H9 (cell line): ENCODE results near the gene RMDN2. TPM values are rescaled to one million over a fixed set of nuclear protein-coding genes. Genes with fewer than 3 reads are reported as not detected.

ENCODE experiments used
- DNase-seq: peaks from one replicate; pipeline ENCODE4 v3.0.0-alpha.2; 2017
- H2AFZ ChIP-seq: one replicate; pipeline ENCODE4 v1.6.1; 2013; ENCODE audit warnings: mild to moderate bottlenecking, low read length, control low read depth, moderate library complexity
- H2AK5ac ChIP-seq: 2 replicates; pipeline ENCODE4 v1.6.1; 2013; ENCODE audit warnings: low read length, control low read depth, mixed read lengths; ENCODE audit not compliant: insufficient read length
- H2BK120ac ChIP-seq: one replicate; pipeline ENCODE4 v1.6.1; 2013; ENCODE audit warnings: low read depth, mild to moderate bottlenecking, low read length, control low read depth, inconsistent platforms; ENCODE audit not compliant: poor library complexity, severe bottlenecking
- H2BK12ac ChIP-seq: 2 replicates; pipeline ENCODE4 v1.6.1; 2013; ENCODE audit warnings: low read length, control low read depth, mixed read lengths, low read depth; ENCODE audit not compliant: insufficient read length
- H2BK15ac ChIP-seq: 2 replicates; pipeline ENCODE4 v1.6.1; 2013; ENCODE audit warnings: low read depth, low read length, control low read depth
- H2BK20ac ChIP-seq: one replicate; pipeline ENCODE4 v1.6.1; 2013; ENCODE audit warnings: low read depth, mild to moderate bottlenecking, low read length, control low read depth, inconsistent platforms; ENCODE audit not compliant: poor library complexity, severe bottlenecking
- H2BK5ac ChIP-seq: 2 replicates; pipeline ENCODE4 v1.6.1; 2013; ENCODE audit warnings: low read length, control low read depth, mixed read lengths; ENCODE audit not compliant: insufficient read length
- H3K14ac ChIP-seq: 2 replicates; pipeline ENCODE4 v1.6.1; 2013; ENCODE audit warnings: low read length, control low read depth; ENCODE audit not compliant: insufficient read depth
- H3K18ac ChIP-seq: 2 replicates; pipeline ENCODE4 v1.6.1; 2013; ENCODE audit warnings: low read depth, mild to moderate bottlenecking, mixed read lengths, low read length, control low read depth; ENCODE audit not compliant: insufficient read length
- H3K23ac ChIP-seq: 2 replicates; pipeline ENCODE4 v1.6.1; 2013; ENCODE audit warnings: low read length, control low read depth, mixed read lengths, low read depth; ENCODE audit not compliant: insufficient read length
- H3K23me2 ChIP-seq: 2 replicates; pipeline ENCODE4 v1.6.1; 2013; ENCODE audit warnings: low read depth, mild to moderate bottlenecking, mixed read lengths, low read length, control low read depth; ENCODE audit not compliant: insufficient read length, poor library complexity, severe bottlenecking
- H3K27ac ChIP-seq: 2 replicates; pipeline ENCODE4 v1.5.1; 2013; ENCODE audit warnings: low read length, control low read depth, mixed read lengths, low read depth; ENCODE audit not compliant: insufficient read length
- H3K27me3 ChIP-seq: 2 replicates; pipeline ENCODE4 v1.6.1; 2013; ENCODE audit warnings: low read length, control low read depth, inconsistent platforms; ENCODE audit not compliant: insufficient read depth
- H3K4ac ChIP-seq: 2 replicates; pipeline ENCODE4 v1.6.1; 2013; ENCODE audit warnings: low read depth, mild to moderate bottlenecking, control low read depth, inconsistent platforms, low read length, moderate library complexity
- H3K4me1 ChIP-seq: 2 replicates; pipeline ENCODE4 v1.6.1; 2013; ENCODE audit warnings: low read length, control low read depth, inconsistent platforms; ENCODE audit not compliant: insufficient read depth
- H3K4me2 ChIP-seq: 2 replicates; pipeline ENCODE4 v1.6.1; 2013; ENCODE audit warnings: low read length, control low read depth, mixed read lengths; ENCODE audit not compliant: insufficient read length, insufficient read depth
- H3K56ac ChIP-seq: 2 replicates; pipeline ENCODE4 v1.6.1; 2013; ENCODE audit warnings: low read depth, mild to moderate bottlenecking, mixed read lengths, low read length, control low read depth; ENCODE audit not compliant: insufficient read length
- H3K79me1 ChIP-seq: 2 replicates; pipeline ENCODE4 v1.6.1; 2013; ENCODE audit warnings: low read depth, mild to moderate bottlenecking, moderate library complexity, low read length, control low read depth, inconsistent platforms; ENCODE audit not compliant: insufficient read depth, poor library complexity, severe bottlenecking
- H3K79me2 ChIP-seq: 2 replicates; pipeline ENCODE4 v1.6.1; 2013; ENCODE audit warnings: low read length, control low read depth, inconsistent platforms; ENCODE audit not compliant: insufficient read depth
- H3K9ac ChIP-seq: 2 replicates; pipeline ENCODE4 v1.6.1; 2013; ENCODE audit warnings: low read length, control low read depth, mixed read lengths; ENCODE audit not compliant: insufficient read length; ENCODE audit errors: extremely low read depth
- H3K9me3 ChIP-seq: one replicate; pipeline ENCODE4 v1.6.1; 2013; ENCODE audit warnings: low read depth, low read length, inconsistent platforms; ENCODE audit not compliant: control insufficient read depth
- H3T11ph ChIP-seq: one replicate; pipeline ENCODE4 v1.6.1; 2013; ENCODE audit warnings: mild to moderate bottlenecking, low read length, control low read depth, inconsistent platforms
- H4K20me1 ChIP-seq: one replicate; pipeline ENCODE4 v1.6.1; 2013; ENCODE audit not compliant: control insufficient read depth, insufficient read length, insufficient read depth
- H4K5ac ChIP-seq: 2 replicates; pipeline ENCODE4 v1.6.1; 2013; ENCODE audit warnings: low read depth, mild to moderate bottlenecking, mixed read lengths, low read length, control low read depth; ENCODE audit not compliant: insufficient read length
- H4K8ac ChIP-seq: replicated peaks from 2 replicates; pipeline ENCODE4 v1.6.1; 2013; ENCODE audit warnings: low read length, control low read depth, mixed read lengths, low read depth; ENCODE audit not compliant: insufficient read length
- H4K91ac ChIP-seq: 2 replicates; pipeline ENCODE4 v1.6.1; 2013; ENCODE audit warnings: low read depth, mild to moderate bottlenecking, moderate library complexity, mixed read lengths, low read length, control low read depth; ENCODE audit not compliant: insufficient read length
- H3K27ac Mint-ChIP-seq, 3 experiments: 2 replicates in 2 of 3; 3 replicates in 1 of 3; pipeline ENCODE4 v1.8.0; 2020 to 2021; ENCODE audit warnings: mixed read lengths in 3 of 3, mild to moderate bottlenecking in 1 of 3, moderate library complexity in 1 of 3
- H3K27me3 Mint-ChIP-seq: 2 replicates; pipeline ENCODE4 v1.8.0; 2021; ENCODE audit warnings: low read depth, mild to moderate bottlenecking, moderate library complexity, mixed read lengths
- H3K36me3 Mint-ChIP-seq, 3 experiments: 2 replicates in 2 of 3; 3 replicates in 1 of 3; pipeline ENCODE4 v1.8.0; 2020 to 2021; ENCODE audit warnings: low read depth in 3 of 3, mixed read lengths in 3 of 3; ENCODE audit not compliant: insufficient read depth in 1 of 3
- H3K4me1 Mint-ChIP-seq, 2 experiments: 2 replicates each; pipeline ENCODE4 v1.8.0; 2020; ENCODE audit warnings: mixed read lengths in 2 of 2
- H3K4me3 Mint-ChIP-seq, 2 experiments: 2 replicates in 1 of 2; 3 replicates in 1 of 2; pipeline ENCODE4 v1.8.0; 2020 to 2021; ENCODE audit warnings: mild to moderate bottlenecking in 2 of 2, mixed read lengths in 2 of 2, moderate library complexity in 1 of 2
- H3K9me3 Mint-ChIP-seq, 2 experiments: 2 replicates in 1 of 2; 3 replicates in 1 of 2; pipeline ENCODE4 v1.8.0; 2020; ENCODE audit warnings: mild to moderate bottlenecking in 2 of 2, mixed read lengths in 2 of 2, moderate library complexity in 1 of 2
- CTCF ChIP-seq: fragments of 200-600 bp; sonication (generic); conservative IDR thresholded peaks from 3 replicates; pipeline ENCODE4 v1.8.0; 2021; ENCODE audit warnings: antibody characterized with exemption, mild to moderate bottlenecking
- WGBS: extraction: QIAGEN DNeasy Blood & Tissue Kit; methylation state at CpG from one replicate; pipeline ENCODE4 v1.1.7; 2013; ENCODE audit warnings: missing lambda C conversion rate, low lambda C conversion rate, mixed read lengths; ENCODE audit not compliant: insufficient read length; ENCODE audit errors: extremely low coverage; 5-methylcytosine and 5-hydroxymethylcytosine counted together
- total RNA-seq: library from RNA; stranded (reverse); gene quantifications from 2 replicates; pipeline ENCODE4 v1.2.1, GENCODE V29; 2021

Gene RMDN2
- total RNA-seq, 1 experiment from 2014 or later = 2.8 TPM

- H3K9ac ChIP-seq = no peak overlapping the region
- no peak overlapping the region for H2BK5ac ChIP-seq
- no peak overlapping the region for H3T11ph ChIP-seq
- Mint-ChIP-seq H3K27ac (no peak overlapping the region), H3K9me3 (no peaks in the 10 kb centered on the region), H3K4me3 (no peak overlapping the region), H3K4me1 (peaks cover 5 to 7% of the 10 kb centered on the region in 2 experiments), H3K36me3 (no peaks in the 10 kb centered on the region), H3K27me3 (peaks cover 14% of the 10 kb centered on the region)
- no peak overlapping the region for H3K27ac ChIP-seq
- no peaks in the 10 kb centered on the region for H4K20me1 ChIP-seq
- TF ChIP-seq CTCF = no peak
- H3K79me2 ChIP-seq = no peaks in the 10 kb centered on the region
- no peaks in the 10 kb centered on the region for H3K23me2 ChIP-seq
- H2AFZ ChIP-seq = no peak overlapping the region
- no peak overlapping the region for H3K18ac ChIP-seq
- H3K56ac ChIP-seq = no peak overlapping the region
- no peak overlapping the region for H3K14ac ChIP-seq
- WGBS = no CpG with 5 or more reads among the region's 9 CpGs
- no peaks in the 10 kb centered on the region for H3K4me1 ChIP-seq
- no peak overlapping the region for H3K4me2 ChIP-seq
- no peak overlapping the region for H2BK120ac ChIP-seq
- no peak overlapping the region for H4K8ac ChIP-seq
- peaks cover 3% of the 10 kb centered on the region; the same call in 1 of the 2 replicates for H3K27me3 ChIP-seq
- no peak overlapping the region for H3K4ac ChIP-seq
- H4K5ac ChIP-seq = no peak overlapping the region
- no peak for DNase-seq
- no peak overlapping the region for H3K23ac ChIP-seq
- no peak overlapping the region for H2BK20ac ChIP-seq
- no peak overlapping the region for H2BK12ac ChIP-seq
- no peak overlapping the region for H2BK15ac ChIP-seq
- no peak overlapping the region for H4K91ac ChIP-seq
- no peaks in the 10 kb centered on the region for H3K79me1 ChIP-seq
- H2AK5ac ChIP-seq = no peak overlapping the region
- no peaks in the 10 kb centered on the region for H3K9me3 ChIP-seq
Measured at GRCh38 chr2:38039121-38039910, 114.2 kb downstream of the RMDN2 start.
